Tibial nerve (tissue), 4 donors: ENCODE measurements around the gene FPR3. TPM values are rescaled to one million over a fixed set of nuclear protein-coding genes. Genes with fewer than 3 reads are reported as not detected.

ENCODE experiments used
- DNase-seq, 2 donors: peaks; one replicate each; pipeline ENCODE4 v3.0.0-alpha.2; 2019; ENCODE audit warnings: low spot score in 2 of 2
- H3K27ac ChIP-seq, 4 donors: fragments of 200-600 bp; sonication (generic) in 3 of 4; one replicate each; pipeline ENCODE4 v1.5.1; 2017 to 2019; ENCODE audit warnings: mild to moderate bottlenecking in 1 of 4
- H3K27me3 ChIP-seq, 2 donors: fragments of 200-600 bp; sonication (generic) in 1 of 2; one replicate each; pipeline versions ENCODE4 v1.5.1 to v1.6.0; 2017 to 2019
- H3K36me3 ChIP-seq, 3 donors: fragments of 200-600 bp; sonication (generic); one replicate each; pipeline ENCODE4 v1.5.1; 2018 to 2019
- H3K4me1 ChIP-seq, 4 donors: fragments of 200-600 bp; sonication (generic) in 3 of 4; one replicate each; pipeline ENCODE4 v1.5.1; 2017 to 2019
- H3K4me3 ChIP-seq, 4 donors: fragments of 200-600 bp; sonication (generic) in 3 of 4; one replicate each; pipeline ENCODE4 v1.5.1; 2017 to 2019; ENCODE audit warnings: mild to moderate bottlenecking in 1 of 4, moderate library complexity in 1 of 4
- H3K9me3 ChIP-seq, 4 donors: fragments of 200-600 bp; sonication (generic) in 3 of 4; one replicate each; pipeline ENCODE4 v1.5.1; 2017 to 2019
- EP300 ChIP-seq, 2 donors: sonication (generic); formaldehyde crosslinking; IDR thresholded peaks; one replicate each; pipeline ENCODE4 v1.6.1; 2017; ENCODE audit warnings: antibody characterized with exemption in 2 of 2, mild to moderate bottlenecking in 1 of 2
- POLR2A ChIP-seq, 2 donors: fragments of 450-650 bp; IDR thresholded peaks; one replicate each; pipeline ENCODE4 v1.6.1; 2017; ENCODE audit warnings: antibody characterized with exemption in 2 of 2, mild to moderate bottlenecking in 2 of 2, moderate library complexity in 2 of 2
- WGBS, 2 donors: methylation state at CpG; one replicate each; pipeline ENCODE4 v1.1.5; 2018; 5-methylcytosine and 5-hydroxymethylcytosine counted together
- total RNA-seq, 4 donors: library from RNA; depleted of rRNA; stranded (reverse); fragments of >200 nt; gene quantifications; one replicate each; pipeline ENCODE4 v1.1.0, GENCODE V29; 2016
- TF ChIP-seq, protein P1 (sequence below), 5 experiments: fragments of 200-600 bp in 3 of 5; fragments of 450-650 bp in 2 of 5; sonication (generic) in 3 of 5; IDR thresholded peaks; one replicate each; pipeline ENCODE4 v1.5.1; 2016 to 2019; ENCODE audit warnings: antibody characterized with exemption in 5 of 5, mild to moderate bottlenecking in 3 of 5, moderate library complexity in 2 of 5

FPR3 gene, protein sequence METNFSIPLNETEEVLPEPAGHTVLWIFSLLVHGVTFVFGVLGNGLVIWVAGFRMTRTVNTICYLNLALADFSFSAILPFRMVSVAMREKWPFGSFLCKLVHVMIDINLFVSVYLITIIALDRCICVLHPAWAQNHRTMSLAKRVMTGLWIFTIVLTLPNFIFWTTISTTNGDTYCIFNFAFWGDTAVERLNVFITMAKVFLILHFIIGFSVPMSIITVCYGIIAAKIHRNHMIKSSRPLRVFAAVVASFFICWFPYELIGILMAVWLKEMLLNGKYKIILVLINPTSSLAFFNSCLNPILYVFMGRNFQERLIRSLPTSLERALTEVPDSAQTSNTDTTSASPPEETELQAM
- total RNA-seq: 10 to 100 TPM in 1 of 4 donors, 1 to 10 TPM in 3; 2.3 to 11.7 (median 5.1) TPM

DNA sequence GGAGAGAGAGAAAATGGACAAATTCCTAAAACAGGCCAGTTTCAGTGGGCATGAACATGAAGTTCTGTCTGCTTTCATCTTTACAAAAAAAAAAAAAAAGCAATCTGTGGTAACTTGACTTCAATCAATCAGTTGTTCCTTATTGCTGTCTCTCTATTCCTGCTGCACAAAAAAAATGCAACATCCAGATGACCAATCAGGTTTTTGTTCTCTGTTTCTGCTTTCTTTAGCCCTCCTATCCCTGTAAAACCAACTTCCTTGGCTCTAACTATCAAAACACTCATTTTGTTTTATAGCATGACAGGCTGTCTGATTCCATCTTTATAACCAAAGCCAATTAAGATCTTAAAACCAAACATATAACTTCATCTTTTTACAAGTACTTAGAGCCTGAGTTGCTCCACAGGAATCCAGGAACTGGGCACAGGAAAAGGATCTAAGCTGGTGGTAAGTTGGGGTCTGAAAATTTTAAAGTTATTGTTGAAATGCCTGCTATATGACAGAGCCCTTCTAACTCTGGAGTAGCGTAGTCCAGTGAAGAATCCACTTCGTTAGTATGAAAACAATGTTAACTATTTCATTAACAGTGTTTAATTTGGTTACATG is at the start of gene FPR3:
FPR3 (plus strand) TSS at position 273 of the 606 bp plus-strand sequence. CDS start 28,592 bp downstream, outside the sequence.
- 32 to 39% methylated on average over 2 of the region's 2 CpGs for WGBS, 2 donors
- H3K27ac ChIP-seq: no peak within 1 kb of the TSS
- peaks cover 0 to 13% (median 2%) of the 10 kb centered on the region in 4 donors for H3K4me1 ChIP-seq
- H3K27me3 ChIP-seq: no peaks in the 10 kb centered on the region
- H3K4me3 ChIP-seq: peak within 1 kb of the TSS in 1 of 4 donors; percentile 38
- DNase-seq: no peak
- TF ChIP-seq, protein P1, sequence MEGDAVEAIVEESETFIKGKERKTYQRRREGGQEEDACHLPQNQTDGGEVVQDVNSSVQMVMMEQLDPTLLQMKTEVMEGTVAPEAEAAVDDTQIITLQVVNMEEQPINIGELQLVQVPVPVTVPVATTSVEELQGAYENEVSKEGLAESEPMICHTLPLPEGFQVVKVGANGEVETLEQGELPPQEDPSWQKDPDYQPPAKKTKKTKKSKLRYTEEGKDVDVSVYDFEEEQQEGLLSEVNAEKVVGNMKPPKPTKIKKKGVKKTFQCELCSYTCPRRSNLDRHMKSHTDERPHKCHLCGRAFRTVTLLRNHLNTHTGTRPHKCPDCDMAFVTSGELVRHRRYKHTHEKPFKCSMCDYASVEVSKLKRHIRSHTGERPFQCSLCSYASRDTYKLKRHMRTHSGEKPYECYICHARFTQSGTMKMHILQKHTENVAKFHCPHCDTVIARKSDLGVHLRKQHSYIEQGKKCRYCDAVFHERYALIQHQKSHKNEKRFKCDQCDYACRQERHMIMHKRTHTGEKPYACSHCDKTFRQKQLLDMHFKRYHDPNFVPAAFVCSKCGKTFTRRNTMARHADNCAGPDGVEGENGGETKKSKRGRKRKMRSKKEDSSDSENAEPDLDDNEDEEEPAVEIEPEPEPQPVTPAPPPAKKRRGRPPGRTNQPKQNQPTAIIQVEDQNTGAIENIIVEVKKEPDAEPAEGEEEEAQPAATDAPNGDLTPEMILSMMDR (IDR thresholded peaks at IDR 0.05): no peak
- peak in 1 of 2 donors; percentile 6 for TF ChIP-seq POLR2A (IDR thresholded peaks at IDR 0.05)
- TF ChIP-seq EP300 (IDR thresholded peaks at IDR 0.05): peak in 1 of 2 donors; percentile 12
- H3K9me3 ChIP-seq: no peaks in the 10 kb centered on the region
- H3K36me3 ChIP-seq: no peaks in the 10 kb centered on the region

DNA sequence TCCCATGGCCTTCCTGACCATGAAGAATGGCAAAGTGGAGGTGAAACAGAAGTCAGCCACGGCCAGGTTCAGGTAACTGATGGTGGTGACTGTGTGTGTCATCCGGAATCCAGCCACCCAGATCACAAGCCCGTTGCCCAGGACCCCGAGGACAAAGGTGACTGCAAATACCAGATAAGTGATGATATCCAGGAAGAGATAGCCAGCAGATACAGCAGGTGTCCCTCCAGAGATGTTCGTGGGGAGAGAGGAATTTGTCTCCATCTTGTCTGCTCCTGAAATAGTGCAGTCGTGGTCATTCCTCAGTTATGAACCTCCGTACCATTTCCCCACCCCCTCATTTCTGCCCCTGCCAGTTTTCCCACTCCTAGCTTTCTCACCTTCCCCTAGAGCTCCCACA is 48.2 kb upstream of the FPR3 start:
- no peak for TF ChIP-seq POLR2A (IDR thresholded peaks at IDR 0.05)
- TF ChIP-seq EP300 (IDR thresholded peaks at IDR 0.05): no peak
- TF ChIP-seq, protein P1 (IDR thresholded peaks at IDR 0.05): no peak
- H3K9me3 ChIP-seq: no peaks in the 10 kb centered on the region
- H3K36me3 ChIP-seq: no peaks in the 10 kb centered on the region
- no peaks in the 10 kb centered on the region for H3K27me3 ChIP-seq
- H3K27ac ChIP-seq: no peak overlapping the region
- WGBS, 2 donors: 72 to 77% methylated on average over 7 of the region's 7 CpGs
- no peak for DNase-seq
- H3K4me1 ChIP-seq: no peaks in the 10 kb centered on the region
- H3K4me3 ChIP-seq: no peak overlapping the region

DNA sequence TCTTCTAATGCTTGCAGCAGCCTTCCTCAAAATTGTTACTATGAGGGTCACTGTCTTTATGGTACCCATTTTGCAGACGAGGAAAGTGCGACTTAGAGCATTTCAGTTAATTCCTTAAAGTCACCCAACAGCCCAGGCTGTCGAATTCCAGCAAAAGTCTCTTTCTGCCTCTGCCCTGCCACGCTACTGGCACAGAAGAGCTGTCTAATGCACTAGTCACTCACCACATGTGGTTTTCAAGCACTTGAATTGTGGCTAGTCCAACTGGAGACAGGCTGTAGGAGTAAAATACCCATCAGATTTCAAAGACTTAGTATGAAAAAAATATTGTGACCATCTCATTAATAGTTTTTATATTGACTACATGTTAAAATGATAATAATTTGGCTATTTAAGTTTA is 45.0 kb upstream of the FPR3 start:
- H3K4me1 ChIP-seq: no peaks in the 10 kb centered on the region
- H3K27ac ChIP-seq: no peak overlapping the region
- TF ChIP-seq POLR2A (IDR thresholded peaks at IDR 0.05) (no peak), EP300 (IDR thresholded peaks at IDR 0.05) (no peak)
- TF ChIP-seq, protein P1 (IDR thresholded peaks at IDR 0.05): no peak
- H3K36me3 ChIP-seq: no peaks in the 10 kb centered on the region
- no peaks in the 10 kb centered on the region for H3K27me3 ChIP-seq
- no peak for DNase-seq
- no peaks in the 10 kb centered on the region for H3K9me3 ChIP-seq
- 66 to 84% methylated on average over 4 of the region's 4 CpGs for WGBS, 2 donors
- H3K4me3 ChIP-seq: no peak overlapping the region

DNA sequence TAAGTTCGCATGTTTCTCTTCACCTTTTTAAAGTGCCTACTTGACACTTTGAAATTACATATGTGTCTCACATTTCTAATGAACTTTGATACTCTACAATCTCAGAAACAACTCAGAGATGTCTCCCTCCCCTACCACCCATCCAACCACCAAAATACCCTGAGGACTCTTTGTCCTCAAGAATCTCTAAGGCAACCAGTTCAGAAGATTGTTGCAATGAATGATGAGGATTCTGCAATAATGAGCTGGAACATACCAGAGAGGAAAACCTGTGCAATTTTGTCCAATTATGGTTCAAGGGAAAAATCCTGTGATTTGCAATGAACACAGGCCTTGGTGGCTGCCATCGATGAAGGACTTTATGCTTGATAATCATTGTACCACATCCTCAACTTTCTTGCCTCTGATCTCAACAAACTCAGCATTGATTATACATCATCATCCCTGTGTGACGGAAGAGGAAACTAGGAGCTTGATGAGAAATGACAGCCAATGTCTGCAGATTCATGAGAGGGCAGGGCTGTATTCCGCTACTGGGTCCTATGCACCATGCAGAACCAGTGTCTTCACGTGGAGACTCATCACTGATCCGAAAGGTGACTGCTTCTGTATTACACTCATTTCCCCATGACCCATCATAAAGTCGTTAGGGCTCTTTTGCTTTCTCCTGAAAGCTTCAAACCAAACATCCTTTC is 44.4 kb upstream of the FPR3 start:
- H3K4me3 ChIP-seq: peak overlapping the region in 1 of 4 donors; percentile 35
- no peak for TF ChIP-seq EP300 (IDR thresholded peaks at IDR 0.05)
- TF ChIP-seq, protein P1 (IDR thresholded peaks at IDR 0.05): no peak
- 82% methylated on average over 7 of the region's 7 CpGs for WGBS, 2 donors
- H3K9me3 ChIP-seq: no peaks in the 10 kb centered on the region
- no peaks in the 10 kb centered on the region for H3K4me1 ChIP-seq
- DNase-seq: no peak
- H3K27me3 ChIP-seq: no peaks in the 10 kb centered on the region
- H3K36me3 ChIP-seq: no peaks in the 10 kb centered on the region
- H3K27ac ChIP-seq: peak overlapping the region in 1 of 4 donors; percentile 59
